Inflammatory macrophage (primary cell): ENCODE measurements around the gene SLC13A1.
"Not testable (repeated sequence)": the region's sequence is repeated elsewhere in the genome, so short reads cannot be mapped to it uniquely, and the experiment has no call there.

Experiments
- DNase-seq, 2 donors: peaks; one replicate each; pipeline ENCODE4 v3.0.0-alpha.2; 2020 to 2022
- total RNA-seq, 18 experiments: gene quantifications; one replicate each; lab custom pipeline; 2026; ENCODE audit warnings: mixed read lengths in 6 of 18, inconsistent platforms in 2 of 18; lab: John Stamatoyannopoulos, UW

Gene SLC13A1
- 0 to 0.10 (median 0) reads per million in 18 experiments for total RNA-seq

GRCh38 chr7:123199883-123200282 is at the start of gene SLC13A1:
SLC13A1 (minus strand) TSS chr7:123199969; CDS start chr7:123199946, 23 bp downstream.
- no peak for DNase-seq

- no peak for DNase-seq
Measured at GRCh38 chr7:123244768-123245167, 45.0 kb upstream of the SLC13A1 start.

- DNase-seq: no peak
Measured at GRCh38 chr7:123242467-123243092, 42.8 kb upstream of the SLC13A1 start.

- no peak for DNase-seq
Measured at GRCh38 chr7:123241809-123242208, 42.0 kb upstream of the SLC13A1 start.

GRCh38 chr7:123231021-123232000 is 31.5 kb upstream of the SLC13A1 start:
- DNase-seq: no peak

- no peak for DNase-seq
Measured at GRCh38 chr7:123230603-123231002, 30.8 kb upstream of the SLC13A1 start.

GRCh38 chr7:123230147-123230546 is 30.4 kb upstream of the SLC13A1 start:
- DNase-seq: no peak

- DNase-seq: no peak
Measured at GRCh38 chr7:123229426-123229825, 29.7 kb upstream of the SLC13A1 start.

GRCh38 chr7:123227666-123228065 is 27.9 kb upstream of the SLC13A1 start:
- not testable (repeated sequence) for DNase-seq

GRCh38 chr7:123220396-123220795 is 20.6 kb upstream of the SLC13A1 start:
- no peak for DNase-seq

GRCh38 chr7:123218866-123219265 is 19.1 kb upstream of the SLC13A1 start:
- DNase-seq: no peak

GRCh38 chr7:123216825-123217224 is 17.1 kb upstream of the SLC13A1 start:
- no peak for DNase-seq

GRCh38 chr7:123215350-123215749 is 15.6 kb upstream of the SLC13A1 start:
- DNase-seq: no peak

GRCh38 chr7:123211545-123211944 is 11.8 kb upstream of the SLC13A1 start:
- no peak for DNase-seq

- no peak for DNase-seq
Measured at GRCh38 chr7:123210986-123211385, 11.2 kb upstream of the SLC13A1 start.

GRCh38 chr7:123209786-123210185 is 10.0 kb upstream of the SLC13A1 start:
- DNase-seq: no peak

GRCh38 chr7:123208793-123209192 is 9.0 kb upstream of the SLC13A1 start:
- no peak for DNase-seq

- no peak for DNase-seq
Measured at GRCh38 chr7:123204206-123204835, 4.6 kb upstream of the SLC13A1 start.

GRCh38 chr7:123201901-123202300 is 2.1 kb upstream of the SLC13A1 start:
- no peak for DNase-seq

GRCh38 chr7:123198668-123199652 is 809 bp downstream of the SLC13A1 start:
- DNase-seq: no peak

- DNase-seq: no peak
Measured at GRCh38 chr7:123198111-123198510, 1.7 kb downstream of the SLC13A1 start.

- no peak for DNase-seq
Measured at GRCh38 chr7:123193235-123193634, 6.5 kb downstream of the SLC13A1 start.
